Activated effector memory CD4-positive, alpha-beta T cell treated with anti-CD3 and anti-CD28 coated beads, Interleukin-2, amount 50 U/mL, for 16 hours (primary cell): ENCODE data around the gene SNAP47.
A peak's percentile ranks its signal among the peaks of the same experiment; 100 is the strongest.

Experiments used
- DNase-seq: peaks from one replicate; pipeline ENCODE4 v3.0.0-alpha.2; 2020

The SNAP47 gene

GRCh38 chr1:227753999-227754711, 18.9 kb downstream of the SNAP47 start:
- no peak for DNase-seq

DNA sequence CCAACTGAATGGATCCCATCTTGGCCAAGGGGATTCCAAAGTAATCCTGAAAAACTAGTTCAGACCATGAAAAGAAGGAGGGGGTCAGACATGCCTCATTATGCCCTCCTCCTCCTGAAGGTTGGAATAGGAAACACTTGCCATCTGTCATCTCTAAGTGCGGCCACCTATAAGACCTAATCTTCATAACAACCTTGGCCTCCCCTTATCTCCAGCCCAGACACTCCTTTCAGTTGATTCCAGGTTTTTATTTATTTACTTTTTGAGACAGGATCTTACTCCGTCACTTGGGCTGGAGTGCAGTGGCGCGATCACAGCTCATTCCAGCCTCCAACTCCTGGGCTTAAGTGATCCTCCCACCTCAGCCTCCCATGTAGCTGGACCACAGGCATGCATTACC, 19.7 kb downstream of the SNAP47 start:
- DNase-seq = no peak

DNA sequence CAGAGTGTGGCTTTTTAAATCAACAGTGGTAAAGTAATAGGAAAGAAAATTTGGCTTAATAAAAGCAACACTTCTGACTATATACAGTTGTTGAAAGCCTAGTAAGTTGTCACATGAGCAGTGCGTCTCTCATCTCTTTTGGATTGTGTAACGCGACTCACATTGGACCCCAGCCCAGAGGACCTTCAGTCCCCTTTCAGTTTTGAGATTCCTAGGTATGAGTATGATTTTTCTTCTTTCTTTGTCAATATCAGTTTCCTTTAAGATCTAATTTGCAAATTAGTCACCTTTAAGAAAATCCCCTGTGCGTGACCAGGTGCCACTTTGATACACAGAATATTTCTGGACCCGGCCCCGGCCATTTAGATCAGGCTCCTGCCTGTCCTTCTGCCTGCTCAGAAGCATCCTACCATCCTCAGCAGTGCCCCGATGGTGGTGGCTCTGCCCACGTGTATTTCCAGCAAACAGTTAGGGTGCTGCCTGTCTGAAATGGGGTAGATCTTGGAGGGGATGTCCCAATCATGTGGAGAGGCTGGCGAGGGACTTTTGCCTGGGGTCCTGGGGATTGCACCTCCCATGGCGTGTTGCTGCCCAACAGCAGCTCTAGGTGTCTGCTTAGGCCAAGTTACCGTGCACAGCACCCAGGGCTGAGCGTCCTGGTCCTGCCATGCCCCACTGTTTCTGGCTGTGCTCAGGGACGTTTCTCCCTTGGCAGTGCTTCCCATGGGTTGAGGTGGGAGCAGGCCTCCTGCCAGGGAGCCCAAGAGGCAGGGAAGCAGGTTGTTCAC, 21.1 kb downstream of the SNAP47 start:
- no peak for DNase-seq

- no peak for DNase-seq
Observed at GRCh38 chr1:227757781-227758180, 22.5 kb downstream of the SNAP47 start.

DNA sequence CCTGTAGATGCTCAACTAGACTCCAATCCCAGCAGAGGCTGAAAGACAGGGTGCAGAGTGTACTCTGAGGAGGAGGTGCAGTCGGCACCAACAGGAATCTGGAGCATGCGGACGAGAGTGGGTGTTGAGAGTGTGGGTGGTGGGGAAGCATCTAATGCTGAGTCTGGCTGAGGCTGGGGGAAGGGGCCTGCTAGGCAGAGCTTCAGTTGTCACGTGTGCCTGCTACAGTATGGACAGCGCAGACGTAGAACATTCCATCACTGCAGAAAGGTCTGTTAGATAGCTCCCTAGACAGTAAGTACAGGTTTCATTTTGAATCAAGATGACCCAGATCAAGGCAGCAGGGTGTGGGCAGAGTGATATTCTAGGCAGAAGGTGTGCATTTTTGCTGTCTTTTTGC, 23.1 kb downstream of the SNAP47 start:
- no peak for DNase-seq

GRCh38 chr1:227759341-227760300, 24.4 kb downstream of the SNAP47 start:
- DNase-seq = no peak

- DNase-seq = no peak
Observed at GRCh38 chr1:227760377-227760776, 25.1 kb downstream of the SNAP47 start.

DNA sequence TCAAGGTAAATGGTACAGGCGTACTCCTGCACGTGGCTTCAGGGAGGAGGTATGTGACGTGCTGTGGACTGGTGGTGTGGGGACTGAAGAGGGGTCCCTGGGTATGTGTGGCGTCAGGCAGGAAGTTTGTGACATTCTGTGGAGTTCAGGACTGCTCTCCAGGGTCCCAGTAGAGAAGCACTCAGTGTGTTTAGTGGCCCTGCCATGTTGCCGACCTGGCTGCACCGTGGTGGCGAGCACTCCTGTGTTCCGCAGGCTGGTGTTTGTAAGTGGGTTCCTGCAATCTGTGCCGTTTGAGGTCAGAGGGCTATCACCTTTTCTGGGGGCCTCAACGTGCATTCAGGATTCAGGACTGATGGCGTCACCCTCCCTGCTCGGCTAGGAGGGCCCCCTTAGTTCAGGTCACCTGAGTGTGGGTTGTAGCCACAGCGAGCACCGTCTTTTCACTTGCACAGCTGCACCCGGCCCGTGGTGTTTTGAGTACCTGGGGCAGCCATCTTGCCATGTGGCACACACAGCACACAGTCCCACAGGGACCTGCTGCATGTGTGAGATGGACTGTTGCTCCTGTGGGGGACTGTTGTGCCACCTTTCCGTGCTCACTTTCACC, 26.5 kb downstream of the SNAP47 start:
- DNase-seq = no peak

- peak; percentile 94 for DNase-seq
Observed at GRCh38 chr1:227762231-227762911, 27.1 kb downstream of the SNAP47 start.

- no peak for DNase-seq
Observed at GRCh38 chr1:227763246-227764018, 28.2 kb downstream of the SNAP47 start.

DNA sequence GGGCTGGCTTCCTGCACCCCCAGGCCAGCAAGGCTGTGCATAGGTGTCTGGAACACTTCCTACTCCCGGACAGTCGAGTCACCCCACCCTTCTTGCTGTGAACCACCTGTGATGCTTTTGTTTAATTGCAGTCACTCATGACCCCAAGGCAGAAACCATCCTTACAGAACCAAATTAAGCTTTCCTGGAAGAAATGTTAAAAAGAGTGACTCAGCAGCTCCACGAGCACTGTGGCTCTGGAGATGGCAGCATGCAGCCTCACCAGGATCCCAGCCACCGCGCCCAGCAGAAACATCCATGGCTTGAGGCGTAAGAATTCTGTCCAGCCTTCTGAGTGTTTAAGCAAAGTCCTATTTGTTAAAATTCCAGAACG, 28.8 kb downstream of the SNAP47 start:
- DNase-seq = no peak

DNA sequence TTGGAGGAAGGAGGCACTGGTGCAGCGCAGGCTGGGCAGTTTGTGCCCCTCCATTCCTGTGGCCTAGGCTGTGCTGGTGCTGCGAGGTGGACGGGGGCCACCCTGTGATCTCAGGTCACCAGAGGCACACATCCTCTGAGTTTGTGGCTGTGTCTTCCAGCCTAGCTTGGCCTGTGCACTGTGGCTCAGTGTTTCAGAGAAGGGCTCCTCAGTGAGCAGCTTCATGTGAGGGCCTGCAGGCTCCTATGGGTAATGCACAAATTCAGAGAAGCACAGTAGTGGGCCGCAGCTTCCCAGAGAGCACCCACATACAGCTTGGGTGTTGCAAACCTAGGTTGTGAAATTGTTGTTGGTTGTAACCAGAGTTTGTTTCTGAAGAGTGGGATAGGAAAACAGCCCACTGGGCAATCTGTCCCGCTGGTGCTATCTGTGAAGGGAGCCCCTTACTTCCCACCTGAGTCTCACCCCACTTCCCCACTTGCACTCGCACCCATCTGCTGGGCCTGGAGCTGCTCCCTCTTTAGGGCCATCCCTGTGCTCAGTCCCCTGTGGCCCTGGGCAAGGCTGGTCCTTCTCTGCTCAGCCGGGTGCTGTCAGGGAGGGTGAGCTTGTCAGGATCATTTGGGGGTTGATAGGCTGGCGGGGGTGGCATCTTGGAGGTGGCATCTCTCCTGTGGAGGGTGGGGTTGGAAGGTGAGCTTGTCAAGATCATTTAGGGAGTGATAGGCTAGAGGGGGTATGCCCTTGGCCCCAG, 30.2 kb downstream of the SNAP47 start:
- DNase-seq = no peak

DNA sequence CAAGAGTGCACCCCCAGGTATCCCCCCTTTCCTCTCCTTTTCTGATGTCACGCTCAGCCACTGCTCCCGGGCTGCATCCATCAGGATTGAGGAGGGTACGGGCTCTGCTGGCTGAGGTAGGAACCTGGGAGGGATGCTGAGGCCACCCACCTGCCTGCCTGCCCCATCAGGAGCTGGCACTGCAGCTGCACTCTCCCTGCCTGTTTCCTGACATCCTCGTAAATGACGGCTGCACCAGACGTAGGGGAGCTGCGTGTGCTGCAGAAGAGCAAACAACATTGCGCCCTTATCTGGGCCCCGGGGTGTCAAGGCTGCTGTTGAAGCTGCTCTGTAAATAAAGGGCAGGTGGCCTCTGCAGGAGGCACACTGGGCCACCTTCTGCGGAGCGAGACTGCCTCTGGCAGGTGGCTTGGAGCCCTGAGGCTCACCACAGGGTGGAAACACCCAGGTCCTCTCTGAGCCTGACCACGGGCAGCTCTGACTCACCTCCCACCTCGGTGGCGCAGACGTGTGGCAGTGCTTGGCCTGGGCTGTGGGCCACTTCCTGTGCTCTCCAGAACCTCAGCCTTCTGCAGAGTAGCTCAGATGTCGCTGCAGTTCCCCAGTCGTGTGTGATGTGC, 30.9 kb downstream of the SNAP47 start:
- DNase-seq = peak; percentile 89

DNA sequence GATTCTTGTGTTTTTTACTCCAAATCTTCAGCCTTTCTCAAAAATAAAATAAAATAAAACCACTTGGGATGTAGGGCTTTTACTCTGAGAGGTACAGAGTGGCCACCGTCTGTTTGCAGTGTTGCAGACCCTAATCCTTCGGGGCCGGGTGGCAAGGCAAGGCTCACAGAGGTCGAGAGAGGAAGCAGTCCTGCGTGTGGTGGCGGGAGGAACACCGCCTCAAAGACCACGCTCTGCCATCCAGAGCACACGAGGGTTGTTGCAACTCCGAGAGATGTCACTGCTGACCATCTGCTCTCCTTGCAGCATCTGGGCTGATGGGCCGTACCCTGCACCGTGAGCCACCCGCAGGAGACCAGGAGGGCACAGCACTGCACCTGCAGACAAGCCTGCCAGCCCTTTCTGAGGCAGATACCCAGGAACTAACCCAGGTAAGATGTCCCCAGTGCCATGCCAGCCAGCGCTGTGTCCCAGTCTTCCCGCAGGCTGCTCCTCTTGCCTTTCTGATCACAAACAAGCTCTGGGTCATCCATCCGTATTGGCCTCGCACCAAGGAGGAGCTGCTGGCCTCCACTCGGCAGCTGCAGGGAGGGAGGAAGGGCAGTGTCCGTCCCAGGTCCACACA, 31.5 kb downstream of the SNAP47 start:
- no peak for DNase-seq

DNA sequence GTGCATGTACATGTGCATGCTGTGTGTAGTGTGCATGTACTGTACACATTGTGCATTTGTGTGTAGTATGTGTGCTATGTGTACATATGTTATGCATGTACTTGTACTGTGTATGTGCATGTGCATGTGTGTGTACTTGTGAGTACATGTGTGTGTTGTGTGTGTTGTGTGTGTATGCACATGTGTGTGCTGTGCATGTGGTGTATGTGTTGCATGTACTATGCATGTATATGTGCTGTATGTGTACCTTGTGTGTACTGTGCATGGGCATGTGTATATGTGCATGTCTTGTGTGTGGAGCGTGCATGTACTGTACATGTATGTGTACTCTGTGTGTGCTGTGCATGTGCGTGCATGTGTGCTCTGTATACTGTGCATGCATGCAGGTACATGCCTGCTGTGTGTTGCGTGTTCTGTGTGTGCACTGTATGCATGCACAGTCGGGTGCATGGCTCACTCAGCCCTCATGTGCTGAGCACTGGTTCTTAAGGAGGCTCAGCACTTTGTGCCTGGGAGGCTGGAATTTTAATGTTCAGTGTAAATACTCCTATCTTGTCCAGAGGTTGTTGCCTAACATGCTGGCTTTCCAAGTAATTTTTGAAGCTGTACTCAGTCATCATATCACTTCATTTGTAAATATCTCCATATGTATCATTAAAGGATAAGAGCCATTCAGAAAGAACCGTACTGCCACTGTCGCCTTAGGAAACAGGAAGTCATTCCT, 32.3 kb downstream of the SNAP47 start:
- DNase-seq = no peak

- DNase-seq = no peak
Observed at GRCh38 chr1:227768125-227768439, 32.8 kb downstream of the SNAP47 start.

DNA sequence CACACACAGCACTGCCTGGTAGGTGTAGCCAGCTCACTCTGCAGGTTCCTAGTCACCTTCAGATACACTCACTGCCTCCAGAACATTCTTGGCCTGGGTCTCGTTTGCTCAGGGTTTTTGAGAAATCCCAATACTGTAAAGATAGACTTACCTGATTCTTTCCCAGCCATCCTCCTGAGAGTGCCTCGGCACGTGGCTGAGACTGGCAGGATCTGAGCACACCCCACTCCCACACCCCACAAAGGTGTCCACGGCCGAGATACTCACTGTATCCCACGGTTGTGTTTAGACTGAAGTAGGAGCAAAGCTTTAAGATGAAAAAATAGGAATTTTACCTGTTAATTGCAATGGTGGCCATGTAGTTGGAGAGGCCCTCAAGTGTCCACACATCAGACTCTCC, 33.4 kb downstream of the SNAP47 start:
- DNase-seq = no peak

DNA sequence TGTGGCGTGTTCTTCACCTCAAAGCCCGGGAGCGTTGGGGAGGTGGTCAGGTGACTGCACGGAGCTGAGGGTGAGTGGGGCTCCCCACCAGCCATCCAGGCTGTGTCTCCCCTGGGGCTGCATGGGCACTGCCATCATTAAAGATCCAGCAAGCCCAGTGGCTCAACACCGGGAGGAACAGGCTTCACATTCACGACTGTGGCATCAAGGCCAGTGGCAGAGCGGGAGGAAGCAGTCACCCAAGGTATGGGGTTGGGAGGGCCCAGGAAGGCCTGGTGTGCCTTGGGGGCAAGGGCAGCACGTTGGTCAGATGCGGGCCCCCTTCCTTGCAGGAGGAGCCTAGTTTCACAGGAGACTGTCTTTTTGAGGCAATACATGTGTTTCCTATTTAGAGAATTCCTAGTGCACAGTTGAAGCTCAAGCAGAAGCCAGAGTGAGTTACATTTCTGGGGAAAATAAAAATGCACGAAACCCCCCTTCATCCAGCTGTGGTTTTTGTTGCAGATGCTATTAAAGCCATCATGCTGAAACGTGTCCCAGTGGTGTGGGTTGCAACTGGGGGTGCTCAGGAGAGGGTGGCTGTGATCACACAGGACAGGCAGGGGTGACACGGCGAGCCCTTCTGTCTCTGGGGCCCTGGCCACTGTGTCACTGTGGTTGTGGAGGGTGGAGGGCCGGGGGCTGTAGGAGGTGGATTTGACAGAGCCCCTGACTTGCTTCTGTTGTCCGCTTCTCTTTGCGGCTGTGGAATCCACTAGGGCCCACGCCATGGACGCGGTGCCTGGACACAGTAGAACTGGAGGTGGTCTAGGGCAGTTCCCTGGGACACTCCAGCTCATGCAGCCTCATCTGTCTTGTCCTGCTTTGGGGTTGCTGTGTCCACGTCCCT, 34.1 kb downstream of the SNAP47 start:
- DNase-seq = no peak
